Nephron (organoid): ENCODE data around the gene SMURF1.

ENCODE experiments used
- H3K27ac Mint-ChIP-seq, 3 experiments: 2 replicates each; pipeline ENCODE4 v1.8.0; 2020; ENCODE audit warnings: mixed read lengths in 3 of 3, mild to moderate bottlenecking in 2 of 3, moderate library complexity in 1 of 3
- H3K27me3 Mint-ChIP-seq: 2 replicates; pipeline ENCODE4 v1.8.0; 2021; ENCODE audit warnings: low read depth, mild to moderate bottlenecking, moderate library complexity, mixed read lengths
- H3K36me3 Mint-ChIP-seq: 2 replicates; pipeline ENCODE4 v1.8.0; 2020; ENCODE audit warnings: low read depth, mixed read lengths
- H3K4me1 Mint-ChIP-seq: 2 replicates; pipeline ENCODE4 v1.8.0; 2020; ENCODE audit warnings: mixed read lengths
- H3K4me3 Mint-ChIP-seq, 3 experiments: 2 replicates each; pipeline ENCODE4 v1.8.0; 2020; ENCODE audit warnings: mild to moderate bottlenecking in 3 of 3, mixed read lengths in 3 of 3, moderate library complexity in 2 of 3
- H3K9me3 Mint-ChIP-seq: 2 replicates; pipeline ENCODE4 v1.8.0; 2020; ENCODE audit warnings: mixed read lengths
- CTCF ChIP-seq, 3 experiments: fragments of 200-600 bp; sonication (generic); IDR thresholded peaks; one replicate each; pipeline ENCODE4 v1.5.0; 2021; ENCODE audit warnings: antibody characterized with exemption in 3 of 3; ENCODE audit not compliant: unreplicated experiment in 3 of 3

The SMURF1 gene

GRCh38 chr7:99029466-99030435 lies 114.2 kb downstream of the SMURF1 start:
- Mint-ChIP-seq H3K4me3 (no peak overlapping the region), H3K4me1 (peaks cover 36% of the 10 kb centered on the region), H3K27ac (peak overlapping the region; percentile 48 to 87 (median 81)), H3K9me3 (no peaks in the 10 kb centered on the region), H3K36me3 (peaks cover 72% of the 10 kb centered on the region), H3K27me3 (no peaks in the 10 kb centered on the region)
- TF ChIP-seq CTCF (IDR thresholded peaks at IDR 0.05; ENCODE audit: unreplicated experiment in 3 of 3) = no peak

- Mint-ChIP-seq H3K4me3 (no peak overlapping the region), H3K9me3 (no peaks in the 10 kb centered on the region), H3K27ac (peak overlapping the region in 2 of 3 experiments; percentile 81 to 87), H3K27me3 (no peaks in the 10 kb centered on the region), H3K4me1 (peaks cover 43% of the 10 kb centered on the region), H3K36me3 (peaks cover 76% of the 10 kb centered on the region)
- TF ChIP-seq CTCF (IDR thresholded peaks at IDR 0.05; ENCODE audit: unreplicated experiment in 3 of 3) = no peak
These were observed 115.5 kb downstream of the SMURF1 start for GRCh38 chr7:99028261-99028973.

- no peak for TF ChIP-seq CTCF (IDR thresholded peaks at IDR 0.05; ENCODE audit: unreplicated experiment in 3 of 3)
- H3K4me1 Mint-ChIP-seq = peaks cover 48% of the 10 kb centered on the region
- peaks cover 80% of the 10 kb centered on the region for H3K36me3 Mint-ChIP-seq
- no peaks in the 10 kb centered on the region for H3K27me3 Mint-ChIP-seq
- no peak overlapping the region for H3K4me3 Mint-ChIP-seq
- peak overlapping the region in 2 of 3 experiments; percentile 28 to 67 for H3K27ac Mint-ChIP-seq
- H3K9me3 Mint-ChIP-seq = no peaks in the 10 kb centered on the region
These were observed 116.1 kb downstream of the SMURF1 start for GRCh38 chr7:99027841-99028240.

- peaks cover 79% of the 10 kb centered on the region for H3K36me3 Mint-ChIP-seq
- H3K27me3 Mint-ChIP-seq = no peaks in the 10 kb centered on the region
- no peak overlapping the region for H3K4me3 Mint-ChIP-seq
- peaks cover 48% of the 10 kb centered on the region for H3K4me1 Mint-ChIP-seq
- TF ChIP-seq CTCF (IDR thresholded peaks at IDR 0.05; ENCODE audit: unreplicated experiment in 3 of 3) = no peak
- no peaks in the 10 kb centered on the region for H3K9me3 Mint-ChIP-seq
- peak overlapping the region; percentile 28 to 67 (median 59) for H3K27ac Mint-ChIP-seq
These were observed 116.7 kb downstream of the SMURF1 start for GRCh38 chr7:99027241-99027640.

- no peaks in the 10 kb centered on the region for H3K9me3 Mint-ChIP-seq
- H3K27ac Mint-ChIP-seq = peak overlapping the region in 2 of 3 experiments; percentile 39 to 82
- H3K4me1 Mint-ChIP-seq = peaks cover 27% of the 10 kb centered on the region
- no peak for TF ChIP-seq CTCF (IDR thresholded peaks at IDR 0.05; ENCODE audit: unreplicated experiment in 3 of 3)
- no peaks in the 10 kb centered on the region for H3K27me3 Mint-ChIP-seq
- H3K36me3 Mint-ChIP-seq = peaks cover 75% of the 10 kb centered on the region
- H3K4me3 Mint-ChIP-seq = no peak overlapping the region
These were observed 119.8 kb downstream of the SMURF1 start for GRCh38 chr7:99024066-99024465.
